HG03342 (cell line): ENCODE data around the gene SAMD13.

Experiments used
- ATAC-seq: cut with Tn5 transposase; IDR thresholded peaks from one replicate; pipeline ENCODE4 v1.9.1; 2021; ENCODE audit warnings: mild to moderate bottlenecking, moderate library complexity; ENCODE audit not compliant: unreplicated experiment

SAMD13 gene

GRCh38 chr1:84370266-84370665 lies 68.8 kb downstream of the SAMD13 start:
- no peak for ATAC-seq

GRCh38 chr1:84370831-84371394 lies 69.4 kb downstream of the SAMD13 start:
- ATAC-seq = no peak

GRCh38 chr1:84373436-84374141 lies 72.1 kb downstream of the SAMD13 start:
- ATAC-seq = no peak

DNA sequence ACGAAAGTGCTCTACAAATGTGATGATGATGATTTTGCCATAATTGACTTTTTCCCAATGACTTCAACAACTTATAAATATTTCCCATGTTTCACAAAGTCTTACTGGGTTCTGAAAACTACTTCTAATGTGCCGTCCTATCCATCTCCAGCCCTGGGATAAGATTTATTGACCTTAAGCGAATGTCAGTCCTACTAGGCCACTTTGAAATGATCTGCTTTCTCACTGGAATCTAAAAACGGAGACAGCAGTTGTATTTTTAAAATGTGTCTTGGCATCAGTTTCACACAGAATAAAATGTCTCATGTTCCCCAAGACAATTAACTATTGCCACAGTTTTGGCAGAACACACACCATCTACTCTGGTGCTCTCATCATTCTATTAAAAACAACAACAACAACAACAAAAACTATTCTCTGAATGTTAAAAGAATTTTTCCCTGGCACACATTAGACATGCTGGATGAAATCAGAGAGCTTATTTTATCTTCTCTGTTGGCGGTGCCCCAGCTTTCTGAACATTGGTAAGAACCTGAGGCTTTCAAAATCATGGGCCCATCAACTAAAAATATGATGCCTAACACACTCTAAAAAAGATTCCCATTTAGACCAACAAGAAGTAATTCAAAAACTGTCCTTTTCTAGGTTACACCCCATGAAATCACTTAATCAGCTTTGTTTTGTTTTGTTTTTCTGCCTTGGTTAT lies 73.6 kb downstream of the SAMD13 start:
- ATAC-seq = no peak

DNA sequence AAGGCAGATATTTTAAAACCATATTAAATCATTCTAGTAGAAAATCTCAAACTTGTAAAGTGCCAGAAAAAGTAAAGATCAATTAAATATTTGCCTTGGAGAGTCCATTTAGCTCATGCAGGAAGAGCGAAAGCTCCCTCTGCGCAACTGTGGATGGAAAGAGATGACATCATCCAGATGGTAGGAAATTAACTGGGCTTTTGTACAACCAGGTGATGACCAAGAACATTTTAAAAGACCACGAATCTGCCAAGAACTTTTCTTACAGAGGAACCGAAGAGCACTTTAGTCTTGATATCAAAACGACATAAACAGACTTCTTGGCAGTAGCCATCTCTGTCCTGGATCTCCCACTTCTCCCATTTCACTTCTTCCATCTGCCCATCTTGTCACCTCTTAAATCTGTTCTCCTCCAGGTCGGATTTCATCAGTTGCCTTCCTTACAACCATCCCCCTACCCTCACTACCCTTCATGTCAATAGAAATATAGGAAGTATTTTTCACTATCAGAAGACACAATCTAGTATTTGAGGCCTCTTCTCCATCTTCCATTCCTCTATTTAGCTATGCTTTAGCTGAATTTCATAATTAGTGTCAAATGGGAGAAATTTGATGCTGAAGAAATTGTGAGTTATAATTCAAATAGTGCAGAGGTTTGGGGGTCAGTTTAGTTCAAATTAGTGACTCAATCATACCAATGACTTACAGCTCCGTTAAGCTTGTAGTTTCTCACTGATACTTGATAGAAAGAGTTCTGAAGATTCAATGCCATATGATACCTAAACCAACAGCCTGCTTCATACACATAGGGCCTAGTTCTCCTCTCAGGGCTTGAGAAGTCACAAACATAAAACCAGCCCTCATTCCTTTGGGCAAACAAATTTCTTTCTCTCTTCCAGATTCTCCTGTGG lies 74.7 kb downstream of the SAMD13 start:
- no peak for ATAC-seq

GRCh38 chr1:84377480-84378095 lies 76.1 kb downstream of the SAMD13 start:
- no peak for ATAC-seq

DNA sequence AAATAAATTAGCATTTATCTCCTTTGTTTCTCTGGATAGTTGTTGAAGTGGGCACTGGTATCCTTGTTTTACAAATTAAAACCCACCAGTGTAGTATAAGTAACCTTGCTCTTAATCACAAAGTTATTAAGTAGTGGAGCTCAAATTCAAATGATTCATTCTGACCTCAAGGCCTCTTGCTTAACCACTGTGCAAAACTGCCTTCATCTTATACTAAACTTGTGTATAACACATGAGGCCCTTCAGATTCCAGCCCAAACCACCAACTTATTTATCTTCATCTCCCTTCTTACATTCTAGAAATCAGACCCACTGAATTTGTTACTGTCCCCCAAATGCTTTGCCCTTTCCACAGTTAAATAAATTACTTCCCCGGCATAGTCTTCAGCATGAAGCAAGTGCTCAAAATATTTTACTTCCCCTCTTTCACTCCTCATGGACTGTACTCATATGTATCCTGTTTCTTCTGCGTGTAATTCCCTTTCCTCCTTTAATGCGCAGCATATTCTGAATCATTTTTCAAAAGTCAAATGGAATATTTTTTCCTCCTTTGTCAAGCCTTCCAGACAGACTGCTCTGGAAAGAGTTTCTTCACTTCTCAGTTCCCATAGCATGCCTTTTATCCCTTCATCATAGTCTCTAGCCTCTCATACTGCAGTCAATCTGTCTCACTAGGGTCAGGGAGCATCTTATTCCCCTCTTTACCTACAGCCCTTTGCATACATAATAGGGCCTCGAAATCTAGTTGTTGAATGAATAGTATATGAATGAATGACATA lies 77.8 kb downstream of the SAMD13 start:
- ATAC-seq = no peak

- no peak for ATAC-seq
Observed at GRCh38 chr1:84379917-84380180, 78.3 kb downstream of the SAMD13 start.

DNA sequence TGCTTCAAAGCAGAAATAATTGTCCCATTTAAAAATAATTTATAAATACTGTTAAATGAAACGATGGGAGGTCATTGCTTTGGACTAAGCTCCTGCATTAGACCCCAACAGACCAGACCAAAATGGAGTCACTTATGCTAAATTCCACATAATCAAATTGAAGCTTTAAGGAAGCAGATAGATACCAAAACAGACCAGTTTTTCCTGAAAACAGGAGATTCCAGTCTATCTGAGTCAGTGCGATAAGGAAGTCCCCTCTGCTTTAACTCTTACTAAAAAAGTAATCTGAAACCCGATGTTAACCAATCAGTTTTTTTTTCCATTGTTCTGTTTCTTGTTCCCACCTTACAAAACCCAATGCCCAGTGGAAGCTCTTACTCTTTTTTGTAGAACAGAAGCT lies 80.6 kb downstream of the SAMD13 start:
- ATAC-seq = no peak

DNA sequence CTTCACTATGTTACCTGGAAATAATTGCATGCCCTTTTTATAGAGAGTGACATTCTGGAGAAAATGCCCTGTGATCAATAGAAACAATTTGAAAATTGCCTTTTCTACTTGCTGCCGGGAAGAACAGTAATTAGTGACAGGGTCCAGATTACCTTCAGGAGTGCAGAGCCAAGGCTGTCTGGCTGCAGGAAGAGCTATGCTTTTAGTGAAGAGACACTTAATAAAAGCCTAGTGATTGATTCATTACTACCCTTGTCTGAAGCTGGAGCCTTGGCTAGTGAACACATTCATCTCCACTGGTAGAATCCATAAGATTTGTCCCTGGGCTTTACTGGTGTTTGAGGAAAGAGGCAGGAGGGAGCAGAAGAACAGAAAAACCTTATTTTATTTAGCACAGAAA lies 83.8 kb downstream of the SAMD13 start:
- ATAC-seq = no peak

DNA sequence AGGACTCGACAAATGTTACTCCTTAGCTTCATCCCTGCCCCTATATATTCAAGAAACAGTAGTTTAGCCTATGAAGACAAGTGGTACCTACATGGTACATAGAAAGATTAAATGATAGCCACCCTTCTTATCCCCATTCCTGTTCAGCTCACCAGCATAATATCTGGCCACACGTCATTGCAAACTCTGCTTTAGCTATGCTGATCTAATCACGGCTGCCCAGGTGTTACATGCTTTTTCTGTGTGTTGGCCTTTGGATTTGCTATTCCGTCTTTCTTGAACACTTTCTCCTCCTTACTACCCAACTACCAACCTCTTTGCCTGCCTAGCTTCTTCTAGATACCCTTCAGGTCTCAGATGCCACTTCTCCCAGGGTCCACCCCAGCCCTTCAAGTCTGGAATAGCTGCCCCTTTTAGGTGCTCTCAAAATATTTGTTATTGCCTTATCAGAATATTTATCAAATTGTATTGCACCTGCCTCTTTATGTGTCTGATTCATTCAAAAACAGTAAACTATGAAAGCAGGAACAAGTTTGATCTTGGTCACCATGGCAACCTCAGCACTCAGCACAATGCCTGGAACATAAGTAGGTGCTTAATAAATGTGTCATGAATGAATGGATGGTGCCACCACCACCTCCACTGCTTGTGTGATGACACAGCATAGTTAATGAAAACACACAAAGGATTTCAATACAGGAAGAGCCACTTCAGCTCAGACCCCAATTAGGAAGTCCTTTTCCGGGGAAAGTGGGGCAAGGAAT lies 85.4 kb downstream of the SAMD13 start:
- no peak for ATAC-seq

GRCh38 chr1:84387480-84388163 lies 86.1 kb downstream of the SAMD13 start:
- ATAC-seq = no peak

DNA sequence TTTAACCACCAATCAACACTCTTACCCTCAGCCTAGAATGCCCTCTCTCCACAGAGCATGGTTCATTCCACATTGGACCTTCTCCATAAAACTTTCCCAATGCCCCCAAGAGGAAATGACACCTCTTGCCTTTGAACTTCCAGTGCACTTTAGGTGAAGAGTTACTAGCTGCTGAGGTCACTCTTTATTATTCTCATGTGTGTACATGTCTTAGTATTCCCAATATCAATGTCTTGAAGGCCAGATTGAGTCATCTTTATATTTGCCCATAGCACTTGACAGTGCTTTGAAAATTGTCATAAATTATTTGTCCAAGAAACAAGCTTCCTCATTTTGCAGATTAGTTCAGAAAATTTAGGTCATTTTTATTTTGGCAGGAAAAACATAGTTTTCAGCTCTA lies 88.7 kb downstream of the SAMD13 start:
- ATAC-seq = no peak

DNA sequence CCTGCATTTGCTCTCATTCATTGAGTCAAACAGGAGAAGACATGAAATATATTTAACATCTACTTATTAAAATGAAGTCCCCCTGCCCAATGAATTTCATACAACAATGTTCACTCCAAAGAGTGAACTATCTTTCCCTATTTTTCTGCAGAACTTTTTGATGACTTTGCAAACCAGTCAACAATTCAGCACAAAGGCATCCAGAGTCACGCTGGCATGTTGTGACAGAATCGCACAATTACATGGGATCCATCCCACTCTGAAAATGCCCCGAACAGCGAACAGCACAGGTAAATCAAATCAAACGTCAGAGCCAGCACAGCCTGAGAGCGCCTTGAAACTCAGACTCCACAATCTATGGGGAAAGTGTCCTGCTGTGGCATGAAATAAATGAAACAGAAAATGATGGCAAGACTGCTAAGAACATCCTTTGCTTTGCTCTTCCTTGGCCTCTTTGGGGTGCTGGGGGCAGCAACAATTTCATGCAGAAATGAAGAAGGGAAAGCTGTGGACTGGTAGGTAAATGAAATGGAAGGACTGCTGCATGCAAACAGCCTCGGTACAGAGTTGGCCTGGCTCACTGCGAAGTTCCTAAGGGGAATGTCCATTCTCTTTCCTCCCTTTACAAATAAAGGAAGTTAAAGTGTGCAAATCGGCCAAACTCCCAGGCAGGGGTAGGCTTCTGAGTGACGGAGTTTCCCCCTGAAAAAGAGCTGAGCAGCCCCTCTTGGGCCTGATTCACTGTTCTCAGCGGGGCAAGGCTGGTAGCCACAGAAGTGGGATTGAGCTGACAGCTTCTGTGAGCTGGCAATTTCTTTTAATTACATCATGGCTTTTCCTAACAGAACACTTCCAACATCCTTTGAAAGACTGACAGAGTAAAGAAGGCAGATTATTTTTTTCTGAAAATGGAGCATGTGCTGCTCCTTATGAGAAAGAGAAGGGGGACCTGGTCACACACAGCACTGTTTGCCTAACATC lies 97.0 kb downstream of the SAMD13 start, which contains the start of gene DNASE2B:
TSS of gene DNASE2B (plus strand) at position 310 of the 981 bp plus-strand sequence. CDS start at position 391, 81 bp downstream.
- no peak for ATAC-seq
